ENCODE results near the gene SMARCA4.

- TF ChIP-seq YY1 (IDR thresholded peaks at IDR 0.05; ENCODE audit: insufficient read depth, insufficient read length) (no peak), ZNF274 (IDR thresholded peaks at IDR 0.05; ENCODE audit: low read depth, low read length) (no peak), SUZ12 (IDR thresholded peaks at IDR 0.05; ENCODE audit: extremely low read depth, insufficient read depth, insufficient read length) (no peak)
Observed at GRCh38 chr19:10963865-10964264, 3.0 kb downstream of the SMARCA4 start.

Data from NT2/D1 (cell line).